ENCODE data around the gene TLX2. TPM values are rescaled to one million over a fixed set of nuclear protein-coding genes. Genes with fewer than 3 reads are reported as not detected.

The TLX2 gene
- total RNA-seq, 4 donors from 2014 or later: not detected

GRCh38 chr2:74486141-74486540, 28.1 kb upstream of the TLX2 start:
- 88% methylated on average over 2 of the region's 2 CpGs for WGBS, 2 donors
- H3K4me3 ChIP-seq (ENCODE audit: low read depth, poor library complexity, severe bottlenecking): no peak overlapping the region
- no peak for DNase-seq (ENCODE audit: low spot score in 2 of 2)
- intact Hi-C loops (cut with DNase I; ENCODE audit: low total_unique reads): no loop called here
- TF ChIP-seq CTCF (IDR thresholded peaks at IDR 0.05) (no peak), POLR2A (IDR thresholded peaks at IDR 0.05) (no peak)

DNA sequence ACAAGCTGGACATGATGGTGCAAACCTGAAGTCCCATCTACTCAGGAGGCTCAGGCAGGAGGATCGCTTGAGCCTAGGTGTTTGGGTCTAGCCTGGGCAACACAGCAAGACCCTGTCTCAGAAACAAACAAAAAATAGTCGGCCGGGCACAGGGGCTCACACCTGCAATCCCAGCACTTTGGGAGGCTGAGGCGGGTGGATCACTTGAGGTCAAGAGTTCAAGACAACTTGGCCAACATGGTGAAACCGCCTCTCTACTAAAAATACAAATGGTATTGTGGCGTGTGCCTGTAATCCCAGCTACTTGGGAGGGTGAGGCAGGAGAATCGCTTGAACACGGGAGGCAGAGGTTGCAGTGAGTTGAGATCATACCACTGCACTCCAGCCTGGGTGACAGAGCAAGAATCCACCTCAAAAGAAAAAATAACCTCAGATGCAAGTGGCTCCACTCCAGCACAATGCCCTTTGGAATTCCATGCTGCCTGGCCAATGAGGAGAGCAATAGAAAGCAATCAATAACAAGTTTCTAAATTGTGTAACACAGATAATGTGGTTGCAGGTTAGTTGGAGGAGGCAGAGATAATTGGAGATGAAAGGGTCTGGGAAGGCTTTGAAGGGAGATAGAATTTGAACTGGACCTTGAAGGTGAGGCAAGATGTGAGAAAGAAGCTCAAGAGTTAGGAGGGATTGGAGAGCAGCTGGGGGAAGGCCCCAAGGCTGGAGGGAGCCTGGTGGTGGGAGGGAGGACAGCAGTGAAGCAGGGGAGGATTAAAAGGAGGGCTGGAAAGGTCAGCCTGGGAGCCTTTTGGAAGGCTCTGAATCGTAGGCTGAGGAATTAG, 25.4 kb upstream of the TLX2 start:
- no peak for DNase-seq (ENCODE audit: low spot score in 2 of 2)
- TF ChIP-seq POLR2A (IDR thresholded peaks at IDR 0.05) (no peak), CTCF (IDR thresholded peaks at IDR 0.05) (peak in 1 of 3 donors; percentile 12)
- intact Hi-C loops (cut with DNase I; ENCODE audit: low total_unique reads): no loop called here
- H3K4me3 ChIP-seq (ENCODE audit: low read depth, poor library complexity, severe bottlenecking): no peak overlapping the region
- 90 to 92% methylated on average over 9 of the region's 9 CpGs for WGBS, 2 donors

DNA sequence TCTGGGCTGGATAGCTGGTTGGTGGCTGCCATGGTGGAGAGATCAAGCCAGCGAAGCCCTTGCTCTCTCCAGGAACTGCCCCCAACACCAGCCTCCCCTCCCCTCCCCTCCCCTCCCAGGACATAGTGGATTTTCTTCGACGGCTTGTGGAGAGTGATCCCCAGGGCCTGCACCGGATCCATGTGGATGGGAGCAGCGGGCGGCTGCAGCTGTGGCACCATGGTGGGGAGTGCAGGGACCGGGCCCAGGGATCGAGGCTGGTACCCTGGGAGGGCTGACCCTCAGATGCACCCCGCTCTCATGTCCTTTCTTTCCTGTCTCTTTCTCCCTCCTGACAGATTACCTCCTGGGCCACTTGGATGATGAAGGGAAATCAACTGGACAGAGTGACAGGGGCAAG, 24.3 kb upstream of the TLX2 start:
- H3K4me3 ChIP-seq (ENCODE audit: low read depth, poor library complexity, severe bottlenecking): no peak overlapping the region
- 95 to 96% methylated on average over 9 of the region's 9 CpGs for WGBS, 2 donors
- intact Hi-C loops (cut with DNase I; ENCODE audit: low total_unique reads): no loop called here

GRCh38 chr2:74491648-74492544, 22.4 kb upstream of the TLX2 start:
- TF ChIP-seq POLR2A (IDR thresholded peaks at IDR 0.05): no peak
- TF ChIP-seq CTCF (IDR thresholded peaks at IDR 0.05): no peak
- intact Hi-C loops (cut with DNase I; ENCODE audit: low total_unique reads): no loop called here
- WGBS, 2 donors: 93 to 95% methylated on average over 12 of the region's 12 CpGs
- H3K4me3 ChIP-seq (ENCODE audit: low read depth, poor library complexity, severe bottlenecking): no peak overlapping the region
- no peak for DNase-seq (ENCODE audit: low spot score in 2 of 2)

More for the DNA sequence above, 24.3 kb upstream of the TLX2 start:
- DNase-seq (ENCODE audit: low spot score in 2 of 2): no peak
- TF ChIP-seq POLR2A (IDR thresholded peaks at IDR 0.05) (no peak), CTCF (IDR thresholded peaks at IDR 0.05) (no peak)

DNA sequence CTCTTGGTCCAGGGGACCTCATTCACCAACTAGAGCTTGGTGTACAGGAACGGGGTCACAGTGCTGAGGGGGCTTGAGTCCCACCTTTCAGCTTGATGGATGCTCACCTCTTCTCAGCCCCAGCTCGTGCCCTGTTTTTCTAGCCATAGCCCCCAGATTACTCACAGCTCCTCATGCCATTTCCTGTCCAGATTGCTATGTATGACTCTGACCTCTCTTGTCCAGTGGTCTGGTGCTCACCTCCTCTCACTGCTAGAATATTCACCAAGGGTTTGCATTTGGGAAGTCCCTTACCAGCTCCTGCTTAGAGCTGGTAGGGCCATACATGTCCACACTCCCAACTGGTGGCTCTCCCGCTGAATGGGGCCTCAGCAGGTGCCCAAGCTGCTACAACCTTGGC, 20.7 kb upstream of the TLX2 start:
- 90 to 95% methylated on average over 3 of the region's 3 CpGs for WGBS, 2 donors
- no peak for DNase-seq (ENCODE audit: low spot score in 2 of 2)
- no peak overlapping the region for H3K4me3 ChIP-seq (ENCODE audit: low read depth, poor library complexity, severe bottlenecking)
- TF ChIP-seq CTCF (IDR thresholded peaks at IDR 0.05) (no peak), POLR2A (IDR thresholded peaks at IDR 0.05) (no peak)
- intact Hi-C loops (cut with DNase I; ENCODE audit: low total_unique reads): no loop called here

Data from lower leg skin (tissue), 4 donors.